GM12892 (cell line): Measurements from ENCODE around the gene CTDP1.

Experiments used
- POLR2A ChIP-seq: IDR thresholded peaks from 2 replicates; pipeline ENCODE4 v1.6.1; 2011; ENCODE audit warnings: low read depth, low read length, control low read depth
- TAF1 ChIP-seq: IDR thresholded peaks from 2 replicates; pipeline ENCODE4 v1.6.1; 2011; ENCODE audit warnings: low read depth, mild to moderate bottlenecking, control low read depth, low read length, borderline replicate concordance

DNA sequence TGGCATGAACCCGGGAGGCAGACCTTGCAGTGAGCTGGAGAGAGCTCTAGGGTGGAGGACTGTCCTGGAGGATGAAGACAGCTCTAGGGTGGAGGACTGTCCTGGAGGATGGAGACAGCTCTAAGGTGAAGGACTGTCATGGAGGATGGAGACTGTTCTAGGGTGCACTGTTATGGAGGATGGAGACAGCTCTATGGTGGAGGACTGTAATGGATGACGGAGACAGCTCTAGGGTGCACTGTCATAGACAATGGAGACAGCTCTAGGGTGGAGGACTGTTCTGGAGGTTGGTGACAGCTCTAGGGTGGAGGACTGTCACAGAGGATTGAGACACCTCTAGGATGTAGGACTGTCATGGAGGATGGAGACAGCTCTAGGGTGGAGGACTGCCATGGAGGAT, 97.1 kb downstream of the CTDP1 start:
- no peak for TF ChIP-seq TAF1
- TF ChIP-seq POLR2A = no peak
